Spleen (tissue), 7 donors: ENCODE measurements around the gene CDK10.

Experiments used
- CTCF ChIP-seq, 11 experiments: fragments of 200-600 bp in 7 of 11; fragments of 450-650 bp in 4 of 11; sonication (generic) in 4 of 11; IDR thresholded peaks in 8 of 11; conservative IDR thresholded peaks in 3 of 11; 1 replicate in 7 of 11; 2 replicates in 4 of 11; pipeline versions ENCODE4 v1.4.0 to v1.8.0; 2016 to 2021; ENCODE audit warnings: antibody characterized with exemption in 11 of 11, inconsistent platforms in 4 of 11, mild to moderate bottlenecking in 1 of 11
- POLR2A ChIP-seq, 3 donors: fragments of 450-650 bp; IDR thresholded peaks; one replicate each; pipeline ENCODE4 v1.5.1; 2017; ENCODE audit warnings: antibody characterized with exemption in 3 of 3, mild to moderate bottlenecking in 1 of 3
- POLR2AphosphoS5 ChIP-seq, 3 donors: sonication (generic); formaldehyde crosslinking; IDR thresholded peaks; one replicate each; pipeline ENCODE4 v1.5.1; 2017; ENCODE audit warnings: antibody characterized with exemption in 3 of 3
- donor health status: DM: no; HTN: no; CAD: no; lungs with moderate emphysema.
- donor health status: DM: no; HTN: no; CAD: no.
- donor health status: DM: no; HTN: no; CAD: no.

DNA sequence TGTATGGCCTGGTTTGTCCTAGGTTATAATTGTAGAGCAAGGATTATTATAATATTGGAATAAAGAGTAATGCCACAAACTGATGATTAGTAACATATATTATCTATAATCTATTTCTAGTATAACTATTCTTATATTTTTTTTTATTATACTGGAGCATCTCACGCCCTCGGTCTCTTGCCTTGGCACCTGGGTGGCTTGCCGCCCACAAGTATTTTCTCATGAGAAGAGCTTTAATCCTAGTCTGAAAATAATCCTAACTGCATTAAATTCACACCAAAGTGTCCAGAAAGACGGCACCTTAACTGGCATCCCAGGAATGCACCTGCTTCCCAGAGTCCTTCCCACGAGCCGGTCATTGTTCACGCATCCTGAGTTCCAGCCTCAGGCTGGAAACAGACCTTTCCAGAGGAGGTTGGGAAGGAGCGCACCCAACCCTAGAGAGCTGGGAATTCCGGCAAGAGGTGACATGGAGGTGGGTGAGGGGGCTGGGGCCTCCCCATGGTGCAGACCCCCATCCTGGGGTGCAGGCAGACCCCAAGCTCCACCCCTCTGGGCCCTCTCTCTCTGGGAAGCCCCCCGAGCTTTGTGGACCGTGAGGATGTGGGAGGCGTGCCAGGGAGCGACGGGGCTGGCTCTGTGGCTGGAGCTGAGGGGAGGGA is 44.9 kb upstream of the CDK10 start:
- TF ChIP-seq CTCF (IDR thresholded peaks at IDR 0.05 in 8 of 11, conservative IDR thresholded peaks at IDR 0.05 in 3 of 11) (peak in 2 of 11 experiments; percentile 5 to 51), POLR2AphosphoS5 (IDR thresholded peaks at IDR 0.05) (peak in 1 of 3 donors; percentile 52), POLR2A (IDR thresholded peaks at IDR 0.05) (no peak)
